GM15510 (cell line): ENCODE results near the gene PRKAG2.

Source experiments
- POLR2A ChIP-seq: IDR thresholded peaks from 3 replicates; pipeline ENCODE4 v1.6.1; 2011; ENCODE audit warnings: borderline replicate concordance; ENCODE audit not compliant: insufficient read length; ENCODE audit errors: extremely low read depth

PRKAG2 gene

DNA sequence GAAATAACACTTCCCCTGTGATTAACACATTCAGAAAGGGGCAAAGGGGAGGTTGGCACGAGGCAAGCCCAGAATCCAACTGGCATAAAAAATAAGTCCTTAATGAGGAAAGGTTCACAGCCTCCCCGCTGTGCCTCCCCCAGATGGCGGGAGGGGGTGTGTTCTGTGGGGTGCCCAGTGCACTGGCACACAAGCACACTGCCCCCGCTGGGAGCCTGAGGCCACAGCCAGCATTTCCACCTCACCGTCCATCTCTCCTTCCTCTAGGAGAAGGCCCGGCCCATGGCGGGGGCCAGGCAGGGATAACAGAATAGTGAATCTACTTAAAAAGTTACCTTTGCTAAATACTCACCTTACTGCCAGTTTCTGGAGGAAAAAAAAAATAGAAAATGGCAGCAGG lies 43.2 kb downstream of the PRKAG2 start:
- TF ChIP-seq POLR2A = no peak

DNA sequence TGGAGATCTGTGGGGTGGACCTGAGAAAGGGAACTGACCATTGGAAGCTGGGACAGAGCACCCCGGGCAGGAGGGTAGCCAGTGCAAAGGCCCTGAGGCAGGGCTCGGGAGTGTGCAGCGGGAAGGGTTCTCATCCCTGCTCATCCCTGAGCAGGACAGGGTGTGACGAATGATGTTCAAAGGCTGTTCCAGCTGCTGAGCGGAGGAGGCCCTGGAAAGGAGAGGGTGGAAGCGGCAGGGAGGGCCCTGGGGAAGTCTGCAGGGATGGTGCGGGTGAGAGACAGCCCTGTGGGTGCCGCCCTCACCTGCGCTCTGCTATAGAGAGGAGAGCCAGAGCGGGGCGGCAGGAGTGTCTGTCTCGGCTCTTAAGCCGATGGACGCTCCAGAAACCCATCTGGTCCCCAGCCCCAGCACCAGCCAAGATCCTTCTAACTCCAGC lies 43.7 kb downstream of the PRKAG2 start:
- TF ChIP-seq POLR2A = no peak

DNA sequence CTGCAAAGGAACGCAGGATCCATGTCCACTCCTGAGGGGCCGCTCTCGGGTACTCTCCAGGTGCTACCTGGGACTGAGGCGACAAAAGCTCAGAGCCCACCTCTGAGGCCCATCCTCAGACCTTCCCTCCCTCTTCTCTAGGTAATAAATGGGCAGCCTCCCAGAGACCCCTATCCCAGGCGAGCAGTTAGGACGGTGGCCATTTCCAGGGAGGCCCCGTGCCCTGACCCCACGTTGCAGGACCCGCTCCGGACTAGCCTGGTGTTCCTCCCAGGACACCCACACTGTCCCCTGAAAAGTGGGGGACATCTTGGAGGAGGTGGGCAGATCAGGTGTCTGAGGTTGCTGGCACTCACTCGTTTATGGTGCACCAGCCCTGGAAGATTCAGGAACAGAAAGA lies 44.3 kb downstream of the PRKAG2 start:
- no peak for TF ChIP-seq POLR2A

DNA sequence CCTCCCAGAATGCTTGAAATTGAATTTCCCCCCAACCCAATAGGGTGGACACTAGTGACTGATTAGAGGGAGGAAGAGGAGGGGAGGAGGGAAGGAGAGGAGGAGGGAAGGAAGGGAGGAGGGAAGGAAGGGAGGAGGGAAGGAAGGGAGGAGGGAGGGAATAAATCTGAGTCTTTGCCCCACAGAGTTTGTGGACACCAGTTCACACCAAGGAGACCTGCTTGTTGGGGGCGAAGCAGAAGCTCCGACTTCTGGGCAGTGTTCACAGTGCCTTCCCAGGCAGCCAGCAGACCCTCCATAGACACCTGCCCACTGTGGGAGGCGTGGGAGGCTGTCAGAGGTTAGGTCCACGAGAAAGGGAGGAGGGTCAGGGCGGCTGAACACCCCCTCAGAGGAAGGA lies 44.8 kb downstream of the PRKAG2 start:
- no peak for TF ChIP-seq POLR2A

DNA sequence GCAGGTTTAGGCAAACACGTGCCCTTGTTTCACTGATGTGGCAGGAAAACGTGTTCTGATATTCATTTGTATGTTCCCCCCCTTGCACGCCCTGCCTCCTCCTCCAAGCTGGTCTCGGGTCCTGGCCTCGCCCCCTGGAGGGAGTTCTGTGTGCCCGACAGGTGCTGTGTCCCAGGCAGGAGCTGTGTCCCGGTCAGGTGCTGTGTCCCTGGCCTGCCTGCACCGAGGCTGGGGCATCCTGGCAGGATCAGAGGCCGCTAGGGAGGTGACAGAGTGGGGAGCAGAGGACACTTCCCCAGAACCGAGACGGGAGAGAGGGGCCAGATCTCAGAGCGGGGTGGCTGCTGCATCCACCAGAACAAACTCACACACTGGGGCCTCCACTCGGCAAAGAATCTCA lies 45.3 kb downstream of the PRKAG2 start:
- no peak for TF ChIP-seq POLR2A

DNA sequence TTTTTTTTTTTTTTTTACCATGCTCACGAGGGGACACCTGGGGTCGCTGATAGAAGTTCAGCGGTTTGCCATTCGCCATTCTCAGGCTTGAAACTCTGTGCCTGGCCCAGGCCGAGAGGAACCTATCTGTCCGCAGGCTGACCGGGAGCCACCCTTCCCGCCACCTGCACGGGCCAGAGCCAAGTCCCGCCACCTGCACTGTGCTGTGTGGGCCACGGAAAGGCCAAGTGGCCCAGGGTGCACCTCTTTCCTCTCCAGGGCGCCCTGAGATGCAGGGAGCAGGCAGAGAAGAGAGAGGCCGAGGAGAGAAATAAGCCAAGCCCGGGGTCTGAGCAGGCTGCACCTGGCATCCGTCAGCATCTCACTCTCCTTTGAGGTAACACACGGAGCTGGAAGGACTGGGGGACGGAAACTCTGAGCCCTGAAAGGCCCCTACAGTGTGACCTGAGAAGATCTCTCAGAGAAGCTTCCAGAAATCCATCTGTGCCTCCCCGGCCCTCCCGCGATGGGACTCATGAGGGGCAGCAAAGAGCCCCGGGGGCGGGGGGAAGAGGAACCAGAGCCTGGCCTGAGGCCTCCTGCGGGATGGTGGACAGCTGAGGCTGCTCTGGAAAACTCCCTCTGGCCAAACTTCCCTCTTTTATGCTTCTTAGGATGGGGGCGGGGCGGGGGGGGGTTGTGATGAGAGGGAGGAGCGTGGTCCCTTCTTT lies 46.6 kb downstream of the PRKAG2 start:
- TF ChIP-seq POLR2A = no peak

DNA sequence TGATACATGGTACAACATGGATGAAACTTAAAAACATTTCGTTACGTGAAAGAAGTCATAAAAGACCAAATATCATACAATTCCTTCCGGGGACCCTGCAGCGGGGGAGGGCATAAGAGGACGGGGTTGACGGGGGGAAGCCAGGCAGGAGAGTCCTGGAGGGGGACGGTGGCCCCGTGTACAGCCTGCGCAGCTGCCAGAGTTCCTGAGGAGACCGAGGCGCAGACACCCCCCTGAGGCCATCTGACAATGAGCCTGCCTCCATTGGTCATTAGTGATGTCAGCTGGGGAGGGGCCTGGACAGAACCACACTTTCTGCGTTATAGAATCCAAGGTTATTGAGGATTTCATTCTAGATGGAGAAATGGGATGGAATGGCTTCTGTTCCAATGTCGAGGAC lies 47.2 kb downstream of the PRKAG2 start:
- TF ChIP-seq POLR2A = no peak

DNA sequence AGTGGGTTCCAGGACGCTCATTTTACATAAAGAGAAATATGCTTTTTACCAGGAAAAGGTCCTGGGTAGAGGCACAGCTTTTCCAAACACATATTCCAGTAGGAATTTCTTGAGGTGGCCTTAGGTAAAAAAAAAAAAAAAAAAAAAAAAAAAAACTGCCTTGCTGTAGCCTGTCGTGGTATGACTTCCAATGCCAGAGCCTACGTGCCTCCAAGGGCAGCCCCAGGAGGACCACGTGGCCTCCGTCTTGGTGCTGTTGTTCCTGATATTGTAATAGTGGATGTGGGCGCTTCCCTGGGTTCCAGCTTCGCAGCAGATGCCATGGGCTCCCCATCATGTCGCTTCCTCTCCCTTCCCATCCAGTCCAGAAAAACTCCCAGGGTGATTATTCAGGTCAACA lies 49.3 kb downstream of the PRKAG2 start:
- no peak for TF ChIP-seq POLR2A

DNA sequence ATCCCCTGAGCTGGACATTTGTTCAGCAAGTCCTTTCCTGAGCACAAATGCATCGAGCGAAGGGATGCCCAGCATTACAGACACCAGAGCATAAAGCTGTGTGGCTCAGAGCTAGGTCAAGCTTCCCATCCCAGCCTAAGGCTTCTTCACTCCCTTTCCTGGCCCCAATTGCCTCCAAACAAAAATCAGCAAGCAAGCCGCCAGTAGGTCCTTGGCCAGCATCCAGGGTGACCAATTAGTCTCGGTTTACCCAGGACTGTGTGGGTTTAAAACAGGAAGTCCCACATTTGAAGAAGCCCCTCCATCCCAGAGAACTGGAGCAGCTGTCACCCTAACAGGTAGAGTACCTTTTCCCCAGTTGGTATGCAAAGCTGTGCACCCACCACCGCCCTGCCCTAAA lies 51.2 kb downstream of the PRKAG2 start:
- TF ChIP-seq POLR2A = no peak

DNA sequence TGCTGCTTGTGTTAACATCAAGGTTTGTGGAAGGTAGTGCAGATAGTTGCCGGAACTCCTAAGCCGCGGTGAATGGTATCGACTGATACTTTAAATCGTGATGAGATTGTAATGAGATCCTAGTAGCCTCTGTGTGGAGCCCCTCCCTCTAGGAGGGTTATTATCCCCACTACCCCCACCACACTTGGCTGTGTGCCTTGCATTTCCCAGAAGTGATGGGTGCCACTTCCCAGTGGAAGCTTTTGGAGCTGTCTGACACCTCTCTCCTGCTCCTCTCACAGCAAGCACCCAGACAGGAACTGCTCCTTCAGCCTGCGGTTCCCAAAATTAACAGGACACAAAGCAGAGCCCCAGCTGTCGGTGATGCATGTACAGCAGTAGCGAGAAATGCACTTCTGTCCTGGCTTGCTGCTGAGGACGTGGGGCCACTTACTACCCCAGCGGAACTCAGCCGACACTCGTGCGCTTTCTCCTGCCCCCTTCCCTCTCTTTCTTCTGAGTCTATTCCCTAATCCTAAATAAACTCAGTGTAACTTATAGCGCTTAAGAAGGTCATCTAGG lies 52.5 kb downstream of the PRKAG2 start:
- no peak for TF ChIP-seq POLR2A

DNA sequence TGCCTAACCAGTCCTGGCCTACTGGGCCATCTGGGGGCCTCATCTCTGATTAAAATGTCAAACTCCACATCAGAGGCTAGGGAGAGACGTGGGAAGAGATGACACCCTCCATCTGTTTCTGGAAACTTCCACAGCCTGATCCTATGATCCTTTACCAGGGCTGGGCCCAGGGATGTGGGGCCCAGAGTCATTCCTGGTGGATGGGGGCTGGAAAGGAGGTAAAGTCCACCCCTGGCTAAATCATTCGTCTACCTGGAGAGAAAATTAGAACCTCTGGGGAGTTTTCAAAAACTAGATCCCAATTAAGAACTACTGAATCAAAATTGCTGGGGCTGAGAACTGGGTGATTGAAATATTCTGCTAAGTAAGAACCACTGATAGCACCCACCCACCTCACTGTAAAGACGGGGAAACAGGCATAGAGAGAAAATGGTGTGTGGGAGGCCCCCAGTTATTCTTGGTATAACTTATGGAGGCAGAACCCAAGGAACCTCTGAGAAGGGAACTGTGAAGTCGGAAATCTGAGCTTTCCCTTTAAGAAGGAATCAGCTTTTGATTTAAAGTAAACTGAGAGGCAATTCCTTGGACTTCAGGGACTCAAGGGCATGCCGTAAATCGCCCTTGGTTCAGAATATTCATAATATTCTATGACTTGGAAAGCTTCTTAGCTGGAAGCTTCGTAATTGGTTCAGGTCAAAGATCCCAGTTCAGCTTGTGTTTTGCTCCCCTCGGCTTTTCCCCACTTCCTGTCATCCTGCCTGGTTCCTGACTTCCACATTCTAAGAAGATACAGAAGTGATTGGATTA lies 53.1 kb downstream of the PRKAG2 start:
- TF ChIP-seq POLR2A = no peak

DNA sequence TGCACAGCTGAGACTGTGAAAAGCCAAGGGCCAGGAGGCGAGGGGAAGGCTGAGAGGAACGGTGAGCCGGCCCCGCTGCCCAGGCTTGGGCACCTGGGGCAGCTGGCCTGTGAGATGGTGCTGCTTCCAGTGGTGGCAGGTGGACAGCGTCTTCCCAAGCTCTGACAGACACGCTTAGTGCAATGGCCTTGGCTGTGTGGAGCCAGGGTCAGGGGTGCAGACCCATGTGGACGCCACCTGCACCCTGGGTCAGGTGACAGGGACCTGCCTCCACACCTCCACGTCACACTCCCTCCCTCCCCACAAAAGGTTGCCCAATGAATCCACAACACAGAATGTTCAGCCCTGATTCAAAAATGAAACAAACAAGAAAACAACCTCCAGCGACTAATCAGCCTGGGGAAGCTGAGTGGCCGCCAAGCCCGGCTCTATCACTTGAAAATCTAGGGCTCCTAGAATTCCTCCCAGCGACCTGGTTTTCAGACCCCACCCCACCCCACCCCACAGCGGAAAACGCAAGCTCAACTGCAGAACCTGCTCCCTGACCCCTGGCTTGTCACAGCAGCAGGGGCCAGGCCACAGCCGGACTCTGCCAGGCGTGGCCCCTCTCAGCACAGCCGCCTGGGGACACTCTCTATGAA lies 54.3 kb downstream of the PRKAG2 start:
- TF ChIP-seq POLR2A = no peak

DNA sequence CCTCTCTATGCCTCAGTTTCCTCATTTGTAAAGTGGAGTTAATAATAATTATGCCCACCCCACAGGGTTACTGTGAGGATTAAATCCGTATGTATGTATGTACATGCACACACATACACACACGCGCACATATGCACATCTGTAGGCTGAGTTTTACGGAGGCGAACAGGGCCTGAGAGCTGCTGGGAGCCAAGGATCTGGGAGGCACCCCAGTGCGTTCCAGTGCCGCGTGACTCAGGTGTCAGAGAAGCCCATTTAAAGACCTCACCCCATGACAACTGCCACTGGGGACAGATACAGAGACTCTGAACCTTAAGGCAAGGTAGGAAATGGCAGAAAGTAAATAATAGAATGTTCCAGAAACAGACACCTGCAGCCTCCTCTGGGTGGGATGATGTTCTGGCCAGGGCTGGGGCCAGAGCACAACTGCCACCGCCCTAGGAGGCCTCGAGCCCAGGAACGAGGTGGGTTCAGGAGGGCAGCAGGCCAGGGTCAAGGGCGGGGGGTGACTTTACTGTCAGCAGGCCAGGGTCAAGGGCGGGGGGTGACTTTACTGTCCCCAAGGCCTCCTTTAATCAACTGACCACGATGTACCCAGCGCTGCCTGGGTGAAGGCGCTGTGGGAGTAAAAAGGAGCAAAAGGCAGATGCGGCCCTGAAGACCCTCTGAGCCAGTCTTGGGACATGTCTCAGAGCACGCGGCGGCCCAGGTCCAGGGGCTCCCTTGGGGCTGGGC lies 54.9 kb downstream of the PRKAG2 start:
- TF ChIP-seq POLR2A = no peak

DNA sequence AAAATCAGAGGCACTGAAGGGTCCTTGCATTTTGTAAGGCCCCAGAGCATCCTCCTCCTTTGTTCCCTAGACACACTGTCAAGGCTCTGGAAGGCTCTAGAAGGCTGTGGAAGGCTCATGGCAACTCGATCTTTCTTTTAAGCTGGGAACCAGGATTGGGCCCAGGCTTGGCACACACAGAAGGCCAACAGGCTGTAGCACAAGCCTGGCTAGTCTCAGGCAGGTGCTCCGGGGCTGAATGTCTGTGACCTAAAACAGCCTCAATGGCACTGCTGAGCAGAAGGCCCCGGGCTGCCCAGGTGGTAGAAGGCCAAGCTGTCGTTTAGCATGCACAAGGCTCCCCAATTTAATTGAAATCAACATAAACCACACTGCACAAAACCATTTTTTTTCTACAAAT lies 55.7 kb downstream of the PRKAG2 start:
- no peak for TF ChIP-seq POLR2A
